Activated CD8-positive, alpha-beta memory T cell treated with anti-CD3 and anti-CD28 coated beads, Interleukin-2, amount 10 ng/mL, durations not matched to agents 7 days and 5 days (primary cell): ENCODE data around the gene LAMB4. TPM values are rescaled to one million over a fixed set of nuclear protein-coding genes. Genes with fewer than 3 reads are reported as not detected.

Source experiments
- ATAC-seq: fragments of 150-1000 bp; cut with Tn5 transposase; one replicate; pipeline ENCODE4 v1.10.0; 2021; ENCODE audit warnings: moderate library complexity
- CTCF ChIA-PET: fragments of 350-600 bp; sonication (Branson Sonifier 250); formaldehyde crosslinking; loops from one replicate; lab custom pipeline; 2021; ENCODE audit warnings: antibody characterized with exemption; lab: Charles Lee
- DNase-seq: peaks from one replicate; pipeline ENCODE4 v3.0.0-alpha.2; 2020
- H3K27ac Mint-ChIP-seq: one replicate; pipeline ENCODE4 v1.8.0; 2021; ENCODE audit warnings: mild to moderate bottlenecking, mixed read lengths
- H3K27me3 Mint-ChIP-seq: one replicate; pipeline ENCODE4 v1.8.0; 2021; ENCODE audit warnings: mixed read lengths
- H3K36me3 Mint-ChIP-seq: one replicate; pipeline ENCODE4 v1.8.0; 2021; ENCODE audit warnings: mild to moderate bottlenecking, mixed read lengths
- H3K4me1 Mint-ChIP-seq: one replicate; pipeline ENCODE4 v1.8.0; 2021; ENCODE audit warnings: mixed read lengths
- H3K4me3 Mint-ChIP-seq: one replicate; pipeline ENCODE4 v1.8.0; 2021; ENCODE audit warnings: mild to moderate bottlenecking, moderate library complexity, mixed read lengths
- H3K9me3 Mint-ChIP-seq: one replicate; pipeline ENCODE4 v1.8.0; 2022; ENCODE audit warnings: low read depth, mixed read lengths
- total RNA-seq, 2 experiments: library from RNA; stranded (reverse); gene quantifications; one replicate each; pipeline ENCODE4 v1.2.3, GENCODE V29; 2021

The LAMB4 gene
- total RNA-seq, 2 experiments from 2014 or later, result not detected

GRCh38 chr7:108112683-108113082, 17.5 kb downstream of the LAMB4 start:
- no peaks in the 10 kb centered on the region for H3K36me3 Mint-ChIP-seq
- CTCF ChIA-PET, result interaction anchor here (3.0 kb wide), 1 partner anchor 33 kb away, joined by 25 read pairs; no protein-coding TSS in a partner anchor
- peaks cover 13% of the 10 kb centered on the region for H3K27me3 Mint-ChIP-seq

GRCh38 chr7:108109221-108109908, 20.8 kb downstream of the LAMB4 start:
- no peak overlapping the region for H3K27ac Mint-ChIP-seq
- peaks cover 13% of the 10 kb centered on the region for H3K27me3 Mint-ChIP-seq
- H3K4me3 Mint-ChIP-seq, result no peak overlapping the region
- DNase-seq, result no peak
- H3K9me3 Mint-ChIP-seq, result no peaks in the 10 kb centered on the region
- no peaks in the 10 kb centered on the region for H3K4me1 Mint-ChIP-seq
- H3K36me3 Mint-ChIP-seq, result no peaks in the 10 kb centered on the region
- CTCF ChIA-PET, result interaction anchor here (0.5 to 1.6 kb wide), 2 partner anchors 36 to 1324 kb away, joined by 3 to 6 read pairs; no protein-coding TSS in a partner anchor
- ATAC-seq, result no peak

More at GRCh38 chr7:108112683-108113082, 17.5 kb downstream of the LAMB4 start:
- Mint-ChIP-seq H3K4me3 (no peak overlapping the region), H3K27ac (no peak overlapping the region), H3K4me1 (no peaks in the 10 kb centered on the region), H3K9me3 (no peaks in the 10 kb centered on the region)
- ATAC-seq, result no peak
- DNase-seq, result no peak

GRCh38 chr7:108108131-108108530, 22.0 kb downstream of the LAMB4 start:
- CTCF ChIA-PET, result interaction anchor here (1.6 kb wide), 1 partner anchor 38 kb away, joined by 6 read pairs; no protein-coding TSS in a partner anchor
- no peaks in the 10 kb centered on the region for H3K36me3 Mint-ChIP-seq
- no peaks in the 10 kb centered on the region for H3K9me3 Mint-ChIP-seq
- DNase-seq (no peak), ATAC-seq (no peak)
- peaks cover 13% of the 10 kb centered on the region for H3K27me3 Mint-ChIP-seq
- no peaks in the 10 kb centered on the region for H3K4me1 Mint-ChIP-seq
- no peak overlapping the region for H3K27ac Mint-ChIP-seq
- H3K4me3 Mint-ChIP-seq, result no peak overlapping the region

- Mint-ChIP-seq H3K27ac (no peak overlapping the region), H3K4me3 (no peak overlapping the region), H3K9me3 (no peaks in the 10 kb centered on the region), H3K27me3 (peaks cover 22% of the 10 kb centered on the region), H3K36me3 (no peaks in the 10 kb centered on the region), H3K4me1 (no peaks in the 10 kb centered on the region)
- DNase-seq, result no peak
- CTCF ChIA-PET, result no interaction called here
- ATAC-seq, result no peak
Observed at GRCh38 chr7:108104324-108104723, 25.8 kb downstream of the LAMB4 start.

- Mint-ChIP-seq H3K9me3 (no peaks in the 10 kb centered on the region), H3K36me3 (no peaks in the 10 kb centered on the region), H3K4me1 (no peaks in the 10 kb centered on the region), H3K27me3 (peaks cover 24% of the 10 kb centered on the region), H3K4me3 (no peak overlapping the region), H3K27ac (no peak overlapping the region)
- no peak for DNase-seq
- ATAC-seq, result no peak
- CTCF ChIA-PET, result no interaction called here
Observed at GRCh38 chr7:108103558-108104298, 26.4 kb downstream of the LAMB4 start.

- no peaks in the 10 kb centered on the region for H3K9me3 Mint-ChIP-seq
- H3K4me3 Mint-ChIP-seq, result no peak overlapping the region
Observed at GRCh38 chr7:108102671-108103312, 27.4 kb downstream of the LAMB4 start.

GRCh38 chr7:108101759-108102158, 28.4 kb downstream of the LAMB4 start:
- DNase-seq (no peak), ATAC-seq (no peak)
- CTCF ChIA-PET, result no interaction called here
- Mint-ChIP-seq H3K9me3 (no peaks in the 10 kb centered on the region), H3K27ac (no peak overlapping the region), H3K27me3 (peaks cover 17% of the 10 kb centered on the region), H3K36me3 (no peaks in the 10 kb centered on the region), H3K4me1 (no peaks in the 10 kb centered on the region), H3K4me3 (no peak overlapping the region)

More at GRCh38 chr7:108102671-108103312, 27.4 kb downstream of the LAMB4 start:
- Mint-ChIP-seq H3K27ac (no peak overlapping the region), H3K27me3 (peaks cover 17% of the 10 kb centered on the region), H3K4me1 (no peaks in the 10 kb centered on the region), H3K36me3 (no peaks in the 10 kb centered on the region)
- DNase-seq, result no peak
- no peak for ATAC-seq
- CTCF ChIA-PET, result no interaction called here

GRCh38 chr7:108099713-108100112, 30.4 kb downstream of the LAMB4 start:
- no peak for ATAC-seq

GRCh38 chr7:108097703-108098102, 32.5 kb downstream of the LAMB4 start:
- H3K9me3 Mint-ChIP-seq, result no peaks in the 10 kb centered on the region
- H3K27ac Mint-ChIP-seq, result no peak overlapping the region
- peaks cover 24% of the 10 kb centered on the region for H3K27me3 Mint-ChIP-seq
- H3K4me3 Mint-ChIP-seq, result no peak overlapping the region
- no peaks in the 10 kb centered on the region for H3K4me1 Mint-ChIP-seq
- no peak for ATAC-seq
- no peaks in the 10 kb centered on the region for H3K36me3 Mint-ChIP-seq
- CTCF ChIA-PET, result no interaction called here
- DNase-seq, result no peak

More at GRCh38 chr7:108099713-108100112, 30.4 kb downstream of the LAMB4 start:
- H3K4me3 Mint-ChIP-seq, result no peak overlapping the region
- H3K27ac Mint-ChIP-seq, result no peak overlapping the region
- no peaks in the 10 kb centered on the region for H3K4me1 Mint-ChIP-seq
- no peaks in the 10 kb centered on the region for H3K36me3 Mint-ChIP-seq
- no peak for DNase-seq
- H3K27me3 Mint-ChIP-seq, result peaks cover 21% of the 10 kb centered on the region
- CTCF ChIA-PET, result no interaction called here
- H3K9me3 Mint-ChIP-seq, result no peaks in the 10 kb centered on the region

GRCh38 chr7:108096996-108097395, 33.2 kb downstream of the LAMB4 start:
- DNase-seq, result no peak
- Mint-ChIP-seq H3K4me1 (no peaks in the 10 kb centered on the region), H3K9me3 (no peaks in the 10 kb centered on the region), H3K36me3 (no peaks in the 10 kb centered on the region), H3K27me3 (peaks cover 24% of the 10 kb centered on the region), H3K4me3 (no peak overlapping the region), H3K27ac (no peak overlapping the region)
- CTCF ChIA-PET, result no interaction called here
- ATAC-seq, result no peak

- Mint-ChIP-seq H3K9me3 (no peaks in the 10 kb centered on the region), H3K4me1 (no peaks in the 10 kb centered on the region), H3K27ac (no peak overlapping the region), H3K36me3 (no peaks in the 10 kb centered on the region), H3K27me3 (peaks cover 15% of the 10 kb centered on the region), H3K4me3 (no peak overlapping the region)
- DNase-seq, result no peak
- ATAC-seq, result no peak
- CTCF ChIA-PET, result no interaction called here
Observed at GRCh38 chr7:108094933-108095710, 35.0 kb downstream of the LAMB4 start.

- H3K4me3 Mint-ChIP-seq, result no peak overlapping the region
- CTCF ChIA-PET, result no interaction called here
- H3K27ac Mint-ChIP-seq, result no peak overlapping the region
- H3K27me3 Mint-ChIP-seq, result peaks cover 12% of the 10 kb centered on the region
- H3K9me3 Mint-ChIP-seq, result no peaks in the 10 kb centered on the region
- DNase-seq (no peak), ATAC-seq (no peak)
- H3K4me1 Mint-ChIP-seq, result no peaks in the 10 kb centered on the region
- H3K36me3 Mint-ChIP-seq, result no peaks in the 10 kb centered on the region
Observed at GRCh38 chr7:108094346-108094745, 35.8 kb downstream of the LAMB4 start.

GRCh38 chr7:108093851-108094331, 36.3 kb downstream of the LAMB4 start:
- no peak for ATAC-seq
- CTCF ChIA-PET, result no interaction called here
- DNase-seq, result no peak

More at GRCh38 chr7:108093851-108094331, 36.3 kb downstream of the LAMB4 start:
- Mint-ChIP-seq H3K4me3 (no peak overlapping the region), H3K27ac (no peak overlapping the region), H3K9me3 (no peaks in the 10 kb centered on the region), H3K27me3 (peaks cover 8% of the 10 kb centered on the region), H3K4me1 (no peaks in the 10 kb centered on the region), H3K36me3 (no peaks in the 10 kb centered on the region)
